Renal cortex interstitium (tissue), 11 donors: Measurements from ENCODE around the gene CRADD. TPM values are rescaled to one million over a fixed set of nuclear protein-coding genes. Genes with fewer than 3 reads are reported as not detected.
"Not testable (repeated sequence)": the region's sequence is repeated elsewhere in the genome, so short reads cannot be mapped to it uniquely, and the experiment has no call there.

Source experiments
- DNase-seq, 11 donors: peaks; one replicate each; pipeline ENCODE4 v3.0.0-alpha.2; 2013; ENCODE audit warnings: low read depth in 9 of 11, low spot score in 4 of 11; ENCODE audit errors: extremely low read depth in 1 of 11
- polyA plus RNA-seq, 3 donors: library from polyadenylated mRNA; unstranded; fragments of 120-200 nt; gene quantifications; one replicate each; pipeline ENCODE4 v1.2.1, GENCODE V29; 2013; ENCODE audit not compliant: insufficient read length in 3 of 3

Gene CRADD
- polyA plus RNA-seq, 3 donors: 9.9 to 11.5 (median 11.0) TPM

- no peak for DNase-seq
Observed at GRCh38 chr12:93924367-93924766, 247.2 kb downstream of the CRADD start.

- DNase-seq: no peak
Observed at GRCh38 chr12:93925585-93926205, 248.5 kb downstream of the CRADD start.

GRCh38 chr12:93926237-93926636, 249.1 kb downstream of the CRADD start:
- DNase-seq: no peak

- DNase-seq: not testable (repeated sequence)
Observed at GRCh38 chr12:93929081-93929480, 251.9 kb downstream of the CRADD start.

- no peak for DNase-seq
Observed at GRCh38 chr12:93937812-93938211, 260.6 kb downstream of the CRADD start.

GRCh38 chr12:93938317-93938716, 261.1 kb downstream of the CRADD start:
- DNase-seq: no peak

GRCh38 chr12:93938931-93939330, 261.8 kb downstream of the CRADD start:
- DNase-seq: no peak

- DNase-seq: no peak
Observed at GRCh38 chr12:93939641-93940325, 262.6 kb downstream of the CRADD start.

- no peak for DNase-seq
Observed at GRCh38 chr12:93943780-93944179, 266.6 kb downstream of the CRADD start.

GRCh38 chr12:93944201-93944600, 267.0 kb downstream of the CRADD start:
- no peak for DNase-seq

Other genes with a start within 250 kb of the CRADD start
- gene UBE2N, start 235.4 kb upstream of the CRADD start, polyA plus RNA-seq: 100 to 1,000 TPM; 137 to 172 (median 170) TPM
- gene MRPL42, start 209.9 kb upstream of the CRADD start, polyA plus RNA-seq: 10 to 100 TPM; 65.1 to 75.3 (median 67.6) TPM
- gene SOCS2, start 104.7 kb upstream of the CRADD start, polyA plus RNA-seq: 10 to 100 TPM; 32.2 to 38.9 (median 32.6) TPM